IMR-90 (cell line): ENCODE measurements around the gene URB2. TPM values are rescaled to one million over a fixed set of nuclear protein-coding genes. Genes with fewer than 3 reads are reported as not detected.

ENCODE experiments used
- ATAC-seq: fragments of 200-7000 bp; cut with Tn5 transposase; 2 replicates; pipeline ENCODE4 v1.9.1; 2020; ENCODE audit warnings: low read depth, mild to moderate bottlenecking, moderate library complexity
- BruUV-seq: library from RNA; stranded (reverse); fragments of 400-500 nt; replicated peaks from 2 replicates; lab custom pipeline; 2021; lab: Mats Ljungman, UMichigan
- CTCF ChIA-PET: fragments of 300-600 bp; formaldehyde crosslinking; extraction: SDS; loops from one replicate; lab custom pipeline; 2021; ENCODE audit warnings: antibody characterized with exemption; lab: Yijun Ruan, JAX
- POLR2A ChIA-PET: fragments of 300-600 bp; sonication (Branson Sonifier 250); formaldehyde crosslinking; loops from one replicate; lab custom pipeline; 2022; ENCODE audit warnings: antibody characterized with exemption; ENCODE audit not compliant: unreplicated experiment; lab: Charles Lee
- DNase-seq: peaks from one replicate; pipeline ENCODE4 v3.0.0; 2013
- H2AFZ ChIP-seq: replicated peaks from 2 replicates; pipeline ENCODE3; 2013; ENCODE audit warnings: low read length, mild to moderate bottlenecking; ENCODE audit not compliant: poor library complexity
- H2AK5ac ChIP-seq: 2 replicates; pipeline ENCODE4 v1.6.1; 2013; ENCODE audit warnings: low read depth, low read length, inconsistent platforms
- H2AK9ac ChIP-seq: replicated peaks from 2 replicates; pipeline ENCODE3; 2013; ENCODE audit warnings: mild to moderate bottlenecking, low read depth, low read length, moderate library complexity; ENCODE audit not compliant: poor library complexity
- H2BK120ac ChIP-seq: 2 replicates; pipeline ENCODE4 v1.6.1; 2013; ENCODE audit warnings: low read depth, low read length, inconsistent platforms
- H2BK15ac ChIP-seq: 3 replicates; pipeline ENCODE4 v1.6.1; 2013; ENCODE audit warnings: low read depth, low read length, inconsistent platforms
- H2BK20ac ChIP-seq: 2 replicates; pipeline ENCODE4 v1.6.1; 2013; ENCODE audit warnings: low read depth, mild to moderate bottlenecking, inconsistent platforms, low read length, moderate library complexity
- H2BK5ac ChIP-seq: 2 replicates; pipeline ENCODE4 v1.6.1; 2013; ENCODE audit warnings: mild to moderate bottlenecking, low read depth, low read length, inconsistent platforms; ENCODE audit not compliant: poor library complexity, severe bottlenecking
- H3K14ac ChIP-seq: replicated peaks from 2 replicates; pipeline ENCODE4 v1.6.1; 2013; ENCODE audit warnings: low read depth, low read length, inconsistent platforms
- H3K18ac ChIP-seq: 2 replicates; pipeline ENCODE4 v1.6.1; 2013; ENCODE audit warnings: low read depth, low read length, control low read depth
- H3K23ac ChIP-seq: 2 replicates; pipeline ENCODE4 v1.6.1; 2013; ENCODE audit warnings: low read depth, low read length, inconsistent platforms
- H3K27ac ChIP-seq: 2 replicates; pipeline ENCODE4 v1.5.1; 2013; ENCODE audit warnings: mild to moderate bottlenecking, control low read depth, low read length; ENCODE audit not compliant: insufficient read depth
- H3K27me3 ChIP-seq: 2 replicates; pipeline ENCODE4 v1.6.1; 2013; ENCODE audit warnings: low read length; ENCODE audit not compliant: control insufficient read depth, insufficient read depth
- H3K36me3 ChIP-seq: 2 replicates; pipeline ENCODE4 v1.6.1; 2013; ENCODE audit warnings: low read length, mixed read lengths; ENCODE audit not compliant: control insufficient read depth, insufficient read depth
- H3K4ac ChIP-seq: 2 replicates; pipeline ENCODE4 v1.6.1; 2013; ENCODE audit warnings: low read depth, low read length, inconsistent platforms
- H3K4me1 ChIP-seq: 2 replicates; pipeline ENCODE4 v1.6.1; 2013; ENCODE audit warnings: low read length, mixed read lengths; ENCODE audit not compliant: control insufficient read depth, insufficient read depth
- H3K4me2 ChIP-seq: 2 replicates; pipeline ENCODE4 v1.6.1; 2013; ENCODE audit warnings: low read depth, mild to moderate bottlenecking, control low read depth, low read length, moderate library complexity
- H3K4me3 ChIP-seq: 2 replicates; pipeline ENCODE4 v1.5.1; 2013; ENCODE audit warnings: low read depth, mild to moderate bottlenecking, control low read depth, low read length, moderate library complexity; ENCODE audit not compliant: insufficient read depth
- H3K56ac ChIP-seq: 2 replicates; pipeline ENCODE4 v1.6.1; 2013; ENCODE audit warnings: low read length, inconsistent platforms; ENCODE audit not compliant: insufficient read depth; ENCODE audit errors: extremely low read depth
- H3K79me1 ChIP-seq, 2 experiments: 2 replicates each; pipeline ENCODE4 v1.6.1; 2013; ENCODE audit warnings: low read length in 2 of 2, inconsistent platforms in 1 of 2, low read depth in 1 of 2
- H3K9ac ChIP-seq: 2 replicates; pipeline ENCODE4 v1.6.1; 2013; ENCODE audit warnings: low read depth, low read length, control low read depth
- H3K9me1 ChIP-seq: 2 replicates; pipeline ENCODE4 v1.6.1; 2013; ENCODE audit warnings: low read length, inconsistent platforms; ENCODE audit not compliant: insufficient read depth
- H3K9me3 ChIP-seq: 2 replicates; pipeline ENCODE4 v1.6.1; 2013; ENCODE audit warnings: low read length; ENCODE audit not compliant: control insufficient read depth, insufficient read depth
- H4K20me1 ChIP-seq: 2 replicates; pipeline ENCODE4 v1.6.1; 2013; ENCODE audit warnings: low read length, inconsistent platforms; ENCODE audit not compliant: insufficient read depth
- H4K5ac ChIP-seq: 2 replicates; pipeline ENCODE4 v1.6.1; 2013; ENCODE audit warnings: mild to moderate bottlenecking, low read depth, low read length, control low read depth
- H4K8ac ChIP-seq, 2 experiments: 2 replicates each; pipeline ENCODE4 v1.6.1; 2013; ENCODE audit warnings: low read depth in 2 of 2, low read length in 2 of 2, control low read depth in 1 of 2, inconsistent platforms in 1 of 2
- H4K91ac ChIP-seq: 2 replicates; pipeline ENCODE4 v1.6.1; 2013; ENCODE audit warnings: low read depth, low read length, inconsistent platforms; ENCODE audit not compliant: insufficient read depth
- BHLHE40 ChIP-seq: fragments of 150-350 bp; IDR thresholded peaks from 2 replicates; pipeline ENCODE4 v1.6.1; 2016; ENCODE audit warnings: mild to moderate bottlenecking, low read depth, low read length
- CEBPB ChIP-seq: IDR thresholded peaks from 2 replicates; pipeline ENCODE4 v1.6.1; 2012; ENCODE audit warnings: low read depth, low read length, improper control_type of control experiment
- CHD1 ChIP-seq: IDR thresholded peaks from 2 replicates; pipeline ENCODE4 v1.6.1; 2012; ENCODE audit warnings: low read depth, low read length, improper control_type of control experiment
- FOS ChIP-seq: fragments of 150-350 bp; IDR thresholded peaks from 2 replicates; pipeline ENCODE4 v1.6.1; 2016; ENCODE audit warnings: low read depth, low read length
- MAFK ChIP-seq: IDR thresholded peaks from 2 replicates; pipeline ENCODE4 v1.6.1; 2012; ENCODE audit warnings: low read depth, low read length, improper control_type of control experiment
- MAZ ChIP-seq: IDR thresholded peaks from 2 replicates; pipeline ENCODE4 v1.6.1; 2012; ENCODE audit warnings: low read depth, mild to moderate bottlenecking, low read length, improper control_type of control experiment, moderate library complexity, borderline replicate concordance
- MXI1 ChIP-seq: IDR thresholded peaks from 2 replicates; pipeline ENCODE4 v1.6.1; 2012; ENCODE audit warnings: low read depth, mild to moderate bottlenecking, low read length, moderate library complexity, borderline replicate concordance
- NFE2L2 ChIP-seq: fragments of 150-350 bp; IDR thresholded peaks from 2 replicates; pipeline ENCODE4 v1.6.1; 2016; ENCODE audit warnings: low read depth, mild to moderate bottlenecking, low read length
- RAD21 ChIP-seq: IDR thresholded peaks from 2 replicates; pipeline ENCODE4 v1.6.1; 2012; ENCODE audit warnings: low read length, improper control_type of control experiment
- RFX5 ChIP-seq: IDR thresholded peaks from 2 replicates; pipeline ENCODE4 v1.8.0; 2012; ENCODE audit warnings: low read depth, mild to moderate bottlenecking, low read length, moderate library complexity
- SMC3 ChIP-seq: fragments of 150-350 bp; IDR thresholded peaks from 2 replicates; pipeline ENCODE4 v1.6.1; 2016; ENCODE audit warnings: low read depth, mild to moderate bottlenecking, antibody characterized with exemption, low read length, moderate library complexity
- WGBS, 2 experiments: methylation state at CpG; one replicate each; pipeline versions ENCODE4 v1.1.5 to v1.1.7; 2013; ENCODE audit warnings: missing lambda C conversion rate in 2 of 2; ENCODE audit not compliant: insufficient read length in 1 of 2; ENCODE audit errors: extremely low coverage in 2 of 2; 5-methylcytosine and 5-hydroxymethylcytosine counted together
- dilution Hi-C: fragments of 300-500 bp; cut with HindIII; formaldehyde crosslinking; loops from one replicate; pipeline ENCODE4 v1.14.3; 2018; ENCODE audit warnings: low sequenced_read_pairs; ENCODE audit not compliant: unreplicated experiment
- in situ Hi-C: fragments of 300-500 bp; cut with MboI; formaldehyde crosslinking; loops from 3 replicates; pipeline ENCODE4 v1.14.3; 2019; ENCODE audit warnings: low sequenced_read_pairs, inconsistent platforms, mixed read lengths
- intact Hi-C: fragments of 100-400 bp; cut with micrococcal nuclease; formaldehyde crosslinking; loops from 2 replicates; pipeline ENCODE4 v1.10.0; 2022
- polyA plus RNA-seq, 3 experiments: library from polyadenylated mRNA; depleted of rRNA; stranded (reverse); fragments of >200 nt; gene quantifications; 2 replicates each; pipeline ENCODE4 v1.2.3, GENCODE V29; 2012; ENCODE audit warnings: low replicate concordance in 1 of 3
- total RNA-seq: library from RNA; depleted of rRNA; stranded (reverse); fragments of >200 nt; gene quantifications from 2 replicates; pipeline ENCODE4 v1.2.3, GENCODE V29; 2012
- TF ChIP-seq, protein P1 (sequence below): fragments of 150-350 bp; IDR thresholded peaks from 2 replicates; pipeline ENCODE4 v1.6.1; 2016; ENCODE audit warnings: low read depth, mild to moderate bottlenecking, low read length, moderate library complexity, borderline replicate concordance
- TF ChIP-seq, protein P2 (sequence below): fragments of 150-350 bp; IDR thresholded peaks from 2 replicates; pipeline ENCODE4 v1.6.1; 2017; ENCODE audit warnings: mild to moderate bottlenecking, antibody characterized with exemption, low read length, low read depth

Gene URB2
- total and polyA plus RNA-seq, 2 of the 4 experiments (the other 2 are of a cell fraction): 5.9 to 15.4 TPM

DNA sequence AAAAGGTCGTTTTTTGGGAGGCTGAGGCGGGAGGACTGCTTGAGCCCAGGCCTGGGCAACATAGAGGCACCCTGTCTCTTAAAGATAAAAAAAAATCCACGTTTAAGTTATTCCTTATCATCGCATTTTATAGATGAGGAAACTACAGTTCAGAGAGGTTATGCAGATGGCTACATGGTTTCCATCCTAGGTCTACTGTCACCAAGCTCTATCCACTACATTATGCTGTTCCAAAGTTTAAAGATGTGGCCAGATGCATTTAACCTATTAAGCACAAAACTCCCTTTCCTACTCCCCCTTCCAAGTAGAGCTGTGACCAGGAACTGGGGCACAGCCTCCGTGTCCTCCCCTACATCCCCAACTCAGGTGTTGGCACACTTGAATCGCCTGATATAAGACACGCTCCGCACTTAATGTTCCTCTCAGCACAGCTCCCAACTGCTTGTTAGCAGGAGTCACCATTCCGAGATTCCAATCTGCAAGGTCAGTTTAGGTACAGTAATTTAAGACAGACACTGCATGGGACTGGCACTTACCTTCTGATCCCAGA, 1.5 kb upstream of the URB2 start (continued):
- TF ChIP-seq CHD1: no peak

DNA sequence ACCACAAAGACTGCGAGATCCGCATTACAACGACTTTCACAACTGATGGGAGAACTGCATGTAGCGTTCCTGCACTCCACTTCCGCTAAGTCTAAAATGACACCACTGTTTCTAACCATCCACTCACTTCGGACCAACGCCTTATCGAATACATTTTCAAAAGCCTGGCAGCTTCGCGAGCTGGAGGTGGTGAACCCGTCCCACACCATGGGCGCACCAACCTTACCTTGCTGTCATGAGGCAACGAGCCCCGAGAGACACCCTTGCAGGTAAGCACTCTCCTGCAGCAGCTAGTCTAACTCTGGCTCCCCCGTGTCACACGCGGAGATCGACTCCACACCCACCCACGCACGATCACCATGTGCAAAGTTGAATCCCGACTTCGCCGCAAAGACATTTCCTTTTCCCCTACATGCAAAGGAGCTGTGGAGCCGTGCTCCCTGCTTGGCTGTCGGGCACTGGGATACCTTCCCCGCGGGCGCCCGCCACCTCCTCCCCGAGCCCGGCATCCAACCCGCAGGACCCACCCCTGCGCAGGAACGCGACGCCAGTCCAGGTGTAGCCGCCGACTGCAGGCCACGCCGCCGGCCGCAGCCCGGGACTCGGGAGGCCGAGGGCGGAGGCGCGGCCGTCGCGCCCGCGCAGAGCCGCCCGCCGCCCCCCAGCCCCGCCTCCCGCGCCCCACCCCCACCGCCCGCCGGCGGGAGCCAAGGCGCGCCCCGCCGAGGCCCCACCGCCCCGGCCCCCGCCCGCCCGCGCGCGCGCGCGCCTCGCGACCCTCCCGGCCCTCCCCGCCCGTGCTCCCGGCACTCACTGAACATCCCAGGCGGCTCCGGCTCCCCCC, 754 bp upstream of the URB2 start:
- Histone ChIP-seq H3K18ac (no peak overlapping the region), H2BK5ac (peak overlapping the region; percentile 74), H4K91ac (peak overlapping the region; percentile 19; the same call in 1 of the 2 replicates), H2BK20ac (no peak overlapping the region), H2AK5ac (peak overlapping the region; percentile 48), H3K56ac (peak overlapping the region; percentile 52), H3K4me2 (peak overlapping the region; percentile 96), H4K20me1 (peaks cover 48% of the 10 kb centered on the region), H3K79me1 (peaks cover 20 to 57% of the 10 kb centered on the region in 2 experiments), H3K27ac (peak overlapping the region; percentile 70), H4K8ac (peak overlapping the region in 1 of 2 experiments; percentile 13; a peak in 1 of 4 replicates), H2BK120ac (no peak overlapping the region), H3K4ac (peak overlapping the region; percentile 24), H3K9ac (peak overlapping the region; percentile 56), H3K9me3 (no peaks in the 10 kb centered on the region), H3K4me3 (peak overlapping the region; percentile 84), H3K27me3 (no peaks in the 10 kb centered on the region), H3K36me3 (peaks cover 2% of the 10 kb centered on the region; the same call in 1 of the 2 replicates), H3K14ac (peak overlapping the region; percentile 61), H2BK15ac (no peak overlapping the region), H2AFZ (peak overlapping the region; percentile 94), H4K5ac (no peak overlapping the region), H3K4me1 (peaks cover 6% of the 10 kb centered on the region), H3K23ac (peak overlapping the region; percentile 10), H3K9me1 (peaks cover 9% of the 10 kb centered on the region), H2AK9ac (peak overlapping the region; percentile 97)
- peak; percentile 58 for DNase-seq
- WGBS, 2 experiments: 6% methylated on average over 13 of the region's 86 CpGs; no CpG with 5 or more reads in 1 of the 2 experiments
- intact Hi-C loops: loop anchor here (5.0 kb wide), 1 partner anchor 457 kb away; no protein-coding TSS in a partner anchor
- dilution Hi-C loops: no loop called here
- ChIA-PET CTCF (no interaction called here), POLR2A (interaction anchor here (1.0 kb wide), 1 partner anchor 67 kb away, joined by 3 read pairs; the partner anchor contains the start of gene ABCB10)
- in situ Hi-C loops: loop anchor here (5.0 kb wide), 1 partner anchor 68 kb away; the partner anchor contains the start of gene ABCB10
- ATAC-seq: peak; percentile 62
- BruUV-seq: no TSS peak
- TF ChIP-seq, protein P1, sequence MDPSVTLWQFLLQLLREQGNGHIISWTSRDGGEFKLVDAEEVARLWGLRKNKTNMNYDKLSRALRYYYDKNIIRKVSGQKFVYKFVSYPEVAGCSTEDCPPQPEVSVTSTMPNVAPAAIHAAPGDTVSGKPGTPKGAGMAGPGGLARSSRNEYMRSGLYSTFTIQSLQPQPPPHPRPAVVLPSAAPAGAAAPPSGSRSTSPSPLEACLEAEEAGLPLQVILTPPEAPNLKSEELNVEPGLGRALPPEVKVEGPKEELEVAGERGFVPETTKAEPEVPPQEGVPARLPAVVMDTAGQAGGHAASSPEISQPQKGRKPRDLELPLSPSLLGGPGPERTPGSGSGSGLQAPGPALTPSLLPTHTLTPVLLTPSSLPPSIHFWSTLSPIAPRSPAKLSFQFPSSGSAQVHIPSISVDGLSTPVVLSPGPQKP: no peak
- TF ChIP-seq BHLHE40: no peak
- no peak; the same call in 1 of the 2 replicates for TF ChIP-seq CEBPB
- TF ChIP-seq MXI1: peak; percentile 80; the same call in 1 of the 2 replicates
- no peak for TF ChIP-seq RFX5
- no peak for TF ChIP-seq NFE2L2
- TF ChIP-seq SMC3: no peak
- TF ChIP-seq FOS: no peak
- TF ChIP-seq, protein P2, sequence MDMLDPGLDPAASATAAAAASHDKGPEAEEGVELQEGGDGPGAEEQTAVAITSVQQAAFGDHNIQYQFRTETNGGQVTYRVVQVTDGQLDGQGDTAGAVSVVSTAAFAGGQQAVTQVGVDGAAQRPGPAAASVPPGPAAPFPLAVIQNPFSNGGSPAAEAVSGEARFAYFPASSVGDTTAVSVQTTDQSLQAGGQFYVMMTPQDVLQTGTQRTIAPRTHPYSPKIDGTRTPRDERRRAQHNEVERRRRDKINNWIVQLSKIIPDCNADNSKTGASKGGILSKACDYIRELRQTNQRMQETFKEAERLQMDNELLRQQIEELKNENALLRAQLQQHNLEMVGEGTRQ: no peak
- no peak for TF ChIP-seq CHD1
- TF ChIP-seq MAFK: no peak
- TF ChIP-seq MAZ: peak; percentile 9; the same call in 1 of the 2 replicates
- TF ChIP-seq RAD21: no peak
